HCT116 (cell line): Measurements from ENCODE around the gene SDCCAG8.

Experiments used
- CTCF ChIP-seq, 3 experiments: fragments of 200-600 bp in 1 of 3; sonication (generic) in 1 of 3; IDR thresholded peaks in 2 of 3; conservative IDR thresholded peaks in 1 of 3; 2 replicates each; pipeline ENCODE4 v1.5.1; 2012 to 2017; ENCODE audit warnings: low read depth in 2 of 3, low read length in 2 of 3, antibody characterized with exemption in 1 of 3, borderline replicate concordance in 1 of 3, control low read depth in 1 of 3, mild to moderate bottlenecking in 1 of 3, mixed read lengths in 1 of 3, mixed run types in 1 of 3, moderate library complexity in 1 of 3; ENCODE audit not compliant: insufficient read depth in 1 of 3
- EGR1 ChIP-seq: IDR thresholded peaks from 2 replicates; pipeline ENCODE4 v1.6.1; 2012; ENCODE audit warnings: low read depth
- POLR2A ChIP-seq: IDR thresholded peaks from 2 replicates; pipeline ENCODE4 v1.7.0; 2011; ENCODE audit warnings: borderline replicate concordance; ENCODE audit not compliant: insufficient read depth, insufficient read length; ENCODE audit errors: extremely low read depth
- YY1 ChIP-seq: IDR thresholded peaks from 2 replicates; pipeline ENCODE4 v1.6.1; 2011; ENCODE audit warnings: low read length, low read depth, moderate library complexity, mild to moderate bottlenecking; ENCODE audit not compliant: insufficient replicate concordance; ENCODE audit errors: extremely low read depth

GRCh38 chr1:243253926-243254232 is 2.0 kb upstream of the SDCCAG8 start:
- TF ChIP-seq YY1 = no peak
- no peak for TF ChIP-seq EGR1
- no peak for TF ChIP-seq POLR2A
- no peak for TF ChIP-seq CTCF (IDR thresholded peaks at IDR 0.05 in 2 of 3, conservative IDR thresholded peaks at IDR 0.05 in 1 of 3; ENCODE audit: borderline replicate concordance in 1 of 3, insufficient read depth in 1 of 3, low read depth in 2 of 3, low read length in 2 of 3)
